Body of pancreas (tissue), 4 donors: Measurements from ENCODE around the gene CFAP61.

Experiments used
- CTCF ChIP-seq, 7 experiments: fragments of 450-650 bp in 4 of 7; fragments of 200-600 bp in 3 of 7; sonication (generic) in 3 of 7; IDR thresholded peaks; one replicate each; pipeline ENCODE4 v1.5.1; 2016 to 2019; ENCODE audit warnings: antibody characterized with exemption in 7 of 7
- POLR2A ChIP-seq, 3 donors: fragments of 450-650 bp; IDR thresholded peaks; one replicate each; pipeline ENCODE4 v1.6.1; 2016; ENCODE audit warnings: antibody characterized with exemption in 3 of 3, mild to moderate bottlenecking in 2 of 3

GRCh38 chr20:20334489-20334888 is 282.2 kb downstream of the CFAP61 start:
- TF ChIP-seq CTCF (IDR thresholded peaks at IDR 0.05) (no peak), POLR2A (IDR thresholded peaks at IDR 0.05) (no peak)
